Thyroid gland (tissue), 4 donors: ENCODE results near the gene ATXN7L2.

Experiments used
- POLR2A ChIP-seq, 2 donors: fragments of 450-650 bp; IDR thresholded peaks; one replicate each; pipeline ENCODE4 v1.6.1; 2017; ENCODE audit warnings: antibody characterized with exemption in 2 of 2, mild to moderate bottlenecking in 2 of 2, moderate library complexity in 1 of 2
- TF ChIP-seq, protein P1 (sequence below), 6 experiments: fragments of 200-600 bp in 3 of 6; fragments of 450-650 bp in 3 of 6; sonication (generic) in 3 of 6; IDR thresholded peaks; one replicate each; pipeline ENCODE4 v1.5.1; 2016 to 2019; ENCODE audit warnings: antibody characterized with exemption in 6 of 6, mild to moderate bottlenecking in 2 of 6, inconsistent platforms in 1 of 6, moderate library complexity in 1 of 6

DNA sequence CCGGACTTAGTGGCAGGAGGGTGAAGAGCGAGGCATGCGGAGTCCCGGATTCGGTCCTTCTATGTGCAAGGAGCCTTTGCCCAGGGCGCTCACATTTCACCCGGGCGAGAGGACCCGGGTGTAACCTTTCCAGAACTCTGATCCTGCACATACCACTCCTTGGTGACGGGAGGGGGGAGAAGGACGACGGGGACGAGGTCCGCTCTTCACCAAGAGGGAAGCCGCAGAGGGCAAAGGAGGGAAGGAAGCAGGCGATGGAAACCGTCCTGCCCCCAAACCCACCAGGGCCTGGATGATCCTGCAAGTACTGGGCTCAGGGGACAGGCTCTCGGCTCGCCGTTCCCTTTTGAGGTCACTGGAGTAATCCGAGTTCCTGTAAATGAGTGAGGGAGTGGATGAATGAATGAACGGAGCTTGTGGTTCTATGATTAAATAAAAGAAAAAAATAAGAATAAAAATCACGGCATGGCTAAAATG is 16.4 kb upstream of the ATXN7L2 start:
- TF ChIP-seq, protein P1, sequence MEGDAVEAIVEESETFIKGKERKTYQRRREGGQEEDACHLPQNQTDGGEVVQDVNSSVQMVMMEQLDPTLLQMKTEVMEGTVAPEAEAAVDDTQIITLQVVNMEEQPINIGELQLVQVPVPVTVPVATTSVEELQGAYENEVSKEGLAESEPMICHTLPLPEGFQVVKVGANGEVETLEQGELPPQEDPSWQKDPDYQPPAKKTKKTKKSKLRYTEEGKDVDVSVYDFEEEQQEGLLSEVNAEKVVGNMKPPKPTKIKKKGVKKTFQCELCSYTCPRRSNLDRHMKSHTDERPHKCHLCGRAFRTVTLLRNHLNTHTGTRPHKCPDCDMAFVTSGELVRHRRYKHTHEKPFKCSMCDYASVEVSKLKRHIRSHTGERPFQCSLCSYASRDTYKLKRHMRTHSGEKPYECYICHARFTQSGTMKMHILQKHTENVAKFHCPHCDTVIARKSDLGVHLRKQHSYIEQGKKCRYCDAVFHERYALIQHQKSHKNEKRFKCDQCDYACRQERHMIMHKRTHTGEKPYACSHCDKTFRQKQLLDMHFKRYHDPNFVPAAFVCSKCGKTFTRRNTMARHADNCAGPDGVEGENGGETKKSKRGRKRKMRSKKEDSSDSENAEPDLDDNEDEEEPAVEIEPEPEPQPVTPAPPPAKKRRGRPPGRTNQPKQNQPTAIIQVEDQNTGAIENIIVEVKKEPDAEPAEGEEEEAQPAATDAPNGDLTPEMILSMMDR (IDR thresholded peaks at IDR 0.05): no peak
- no peak for TF ChIP-seq POLR2A (IDR thresholded peaks at IDR 0.05)
